G401.6 (cell line): ENCODE results near the gene ST3GAL5.

Experiments used
- FAIRE-seq: peaks from 2 replicates; lab custom pipeline; 2012; peaks lifted over from hg19 to GRCh38; lab: Jason Lieb, UNC

The ST3GAL5 gene

DNA sequence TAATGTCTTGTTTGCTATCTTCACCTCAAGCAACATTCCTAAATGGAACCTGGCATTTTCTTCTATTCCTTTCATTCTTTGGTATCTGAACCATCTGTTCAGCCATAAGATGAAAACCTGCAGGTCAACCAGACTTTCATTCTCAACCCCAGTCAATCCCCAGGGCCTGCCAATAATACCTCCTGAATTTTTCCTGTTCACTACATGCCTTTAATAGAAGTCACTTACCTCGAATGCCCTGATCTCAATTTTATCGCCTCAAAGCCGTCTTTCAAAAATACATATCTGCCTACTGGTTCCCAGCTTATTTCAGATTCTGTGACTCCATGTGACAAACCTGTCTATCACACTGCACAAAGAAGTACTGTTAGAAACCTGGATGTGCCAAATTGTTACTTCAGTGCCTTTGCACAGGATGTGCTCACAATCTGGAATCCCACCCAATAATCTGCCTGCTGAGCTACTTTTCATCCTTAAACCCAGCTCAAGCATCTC, 22.6 kb downstream of the ST3GAL5 start:
- FAIRE-seq, result no peak

GRCh38 chr2:85865539-85866164, 23.1 kb downstream of the ST3GAL5 start:
- no peak for FAIRE-seq

DNA sequence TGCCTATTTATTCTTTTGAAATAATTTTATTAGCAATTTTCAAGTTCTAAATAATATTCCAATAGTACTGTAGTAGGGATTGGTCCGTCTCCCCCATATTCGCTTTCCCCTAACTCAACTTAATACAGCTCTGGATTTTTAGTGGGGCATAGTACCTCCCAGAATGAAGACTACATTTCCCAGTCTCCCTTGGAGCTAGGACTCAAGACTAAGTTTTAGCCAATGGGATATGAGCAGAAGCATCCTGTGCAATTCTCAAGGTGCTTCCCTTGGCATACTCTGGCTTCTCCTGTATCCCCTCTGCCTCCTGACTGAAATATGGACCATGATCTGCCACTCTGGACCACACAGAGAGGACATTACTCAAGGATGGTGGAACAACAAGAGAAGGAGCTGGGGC, 24.1 kb downstream of the ST3GAL5 start:
- no peak for FAIRE-seq

DNA sequence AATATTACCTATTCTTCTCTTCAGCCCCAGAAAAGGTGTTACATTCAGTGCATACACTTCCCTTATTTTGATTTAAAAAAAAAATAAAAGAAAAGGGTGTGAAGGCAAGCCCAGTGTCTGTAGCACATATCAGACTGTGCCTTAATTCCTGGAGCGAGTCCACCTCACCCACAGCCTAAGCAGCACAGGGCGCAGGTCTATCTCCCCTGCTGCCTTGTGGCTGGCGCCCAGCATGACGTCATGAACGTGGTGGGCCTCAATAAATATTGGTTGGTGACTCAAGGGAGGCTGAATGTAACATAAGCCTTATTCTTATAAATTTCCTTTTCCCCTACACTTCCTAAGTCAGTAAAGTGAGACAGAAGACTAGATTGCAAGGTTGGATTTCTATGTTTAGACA, 26.4 kb downstream of the ST3GAL5 start:
- FAIRE-seq, result no peak

DNA sequence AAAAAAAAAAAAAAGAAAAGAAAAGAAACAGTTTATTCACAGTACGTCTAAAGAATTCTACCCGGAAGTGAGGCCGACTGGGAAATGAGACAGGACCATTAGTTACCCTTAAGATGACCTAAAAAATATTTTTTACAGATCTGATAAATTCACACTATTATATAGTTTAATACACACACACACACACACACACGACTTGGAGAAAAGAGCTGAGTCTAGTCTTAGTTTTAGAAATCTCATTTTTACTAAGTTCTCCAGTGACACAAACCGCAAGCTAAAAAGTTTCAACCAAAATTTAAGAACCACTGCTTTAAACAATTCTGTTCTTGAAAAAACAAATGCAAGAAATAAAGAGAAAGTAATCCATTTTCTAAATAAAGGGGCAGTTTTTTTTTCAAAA, 27.1 kb downstream of the ST3GAL5 start:
- no peak for FAIRE-seq

GRCh38 chr2:85861180-85861579, 27.6 kb downstream of the ST3GAL5 start:
- FAIRE-seq, result no peak

DNA sequence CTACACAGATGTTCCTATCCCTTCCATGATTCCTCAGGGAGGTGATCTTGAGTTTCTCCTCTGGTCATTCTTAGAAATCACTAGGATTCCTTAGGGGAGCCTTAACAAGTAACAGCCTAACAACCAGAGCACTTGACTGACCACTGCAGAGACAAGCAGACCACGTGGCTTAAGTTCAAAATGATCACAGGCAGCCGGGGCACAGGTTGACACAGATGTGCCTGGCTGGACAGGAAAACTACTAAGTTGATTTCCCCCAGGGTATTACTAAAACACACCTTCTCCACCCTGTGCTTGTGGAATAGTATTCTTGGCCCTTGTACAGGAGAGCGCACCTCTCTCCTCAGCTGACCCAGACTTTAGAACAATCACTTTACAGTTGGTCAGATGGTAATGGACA, 29.9 kb downstream of the ST3GAL5 start:
- no peak for FAIRE-seq

- FAIRE-seq, result no peak
These were observed 33.9 kb downstream of the ST3GAL5 start for GRCh38 chr2:85854897-85855296.

DNA sequence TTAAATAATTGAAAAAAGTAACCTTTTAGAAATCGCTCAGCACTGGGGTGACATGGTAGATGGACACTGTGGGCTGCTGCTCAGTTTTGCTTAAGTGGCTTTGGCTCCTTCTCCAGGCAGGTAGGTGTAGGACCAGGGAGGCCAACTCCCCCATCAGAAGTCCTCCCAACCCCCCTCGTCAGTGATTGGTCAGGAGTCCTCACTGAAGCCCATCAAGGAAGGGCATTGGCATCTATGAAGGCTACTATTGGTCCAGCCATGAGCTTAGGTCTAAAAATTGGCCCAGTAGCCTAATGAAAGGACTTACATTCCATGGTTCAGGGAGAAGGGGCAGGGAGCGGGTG, 34.7 kb downstream of the ST3GAL5 start:
- FAIRE-seq, result no peak

GRCh38 chr2:85853499-85854165, 35.2 kb downstream of the ST3GAL5 start:
- FAIRE-seq, result no peak

- no peak for FAIRE-seq
These were observed 35.8 kb downstream of the ST3GAL5 start for GRCh38 chr2:85852937-85853498.

- no peak for FAIRE-seq
These were observed 36.5 kb downstream of the ST3GAL5 start for GRCh38 chr2:85852152-85852840.

GRCh38 chr2:85851253-85852151, 37.3 kb downstream of the ST3GAL5 start:
- no peak for FAIRE-seq

GRCh38 chr2:85850451-85850850, 38.3 kb downstream of the ST3GAL5 start:
- no peak for FAIRE-seq

GRCh38 chr2:85847051-85847588, 41.7 kb downstream of the ST3GAL5 start:
- FAIRE-seq, result no peak

GRCh38 chr2:85846411-85846810, 42.4 kb downstream of the ST3GAL5 start:
- FAIRE-seq, result no peak

DNA sequence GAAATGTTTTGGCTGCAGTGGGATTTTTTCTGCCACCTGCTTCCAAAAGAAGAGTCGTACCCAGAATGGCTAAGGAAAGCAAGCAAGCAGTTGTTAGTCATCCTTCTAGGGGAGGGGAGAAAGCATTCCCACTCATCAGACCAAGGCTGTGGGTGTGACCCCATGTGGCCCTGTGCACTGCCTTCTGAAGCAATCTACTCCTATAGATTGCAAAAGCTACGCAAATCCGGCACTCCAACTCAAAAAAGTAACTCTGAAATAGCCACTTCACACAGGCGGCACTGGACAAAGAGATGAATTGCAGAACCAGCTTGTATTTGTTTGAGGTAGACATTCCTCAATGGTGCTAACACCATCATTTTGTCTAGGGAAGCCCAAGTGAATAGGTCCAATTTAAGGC, 44.3 kb downstream of the ST3GAL5 start:
- FAIRE-seq, result no peak

DNA sequence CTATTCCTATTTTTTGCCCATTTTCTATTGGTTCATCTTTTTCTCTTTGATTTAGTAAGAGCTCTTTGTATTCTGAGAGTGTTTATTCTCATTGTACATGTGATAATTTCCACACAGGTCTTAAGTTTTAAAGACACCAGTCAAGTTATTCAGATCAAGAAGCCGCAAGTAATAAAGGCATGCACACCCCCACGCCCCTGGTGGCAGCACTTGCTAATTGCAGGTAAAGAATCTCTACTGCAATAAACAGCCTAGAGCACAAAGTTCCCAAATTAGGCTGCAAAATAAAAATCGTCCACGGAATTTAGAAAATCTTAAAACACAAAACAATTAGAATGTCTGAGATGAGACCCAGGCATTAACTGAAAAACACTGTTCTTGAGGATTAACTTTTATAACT, 45.2 kb downstream of the ST3GAL5 start:
- peak; percentile 39 for FAIRE-seq

DNA sequence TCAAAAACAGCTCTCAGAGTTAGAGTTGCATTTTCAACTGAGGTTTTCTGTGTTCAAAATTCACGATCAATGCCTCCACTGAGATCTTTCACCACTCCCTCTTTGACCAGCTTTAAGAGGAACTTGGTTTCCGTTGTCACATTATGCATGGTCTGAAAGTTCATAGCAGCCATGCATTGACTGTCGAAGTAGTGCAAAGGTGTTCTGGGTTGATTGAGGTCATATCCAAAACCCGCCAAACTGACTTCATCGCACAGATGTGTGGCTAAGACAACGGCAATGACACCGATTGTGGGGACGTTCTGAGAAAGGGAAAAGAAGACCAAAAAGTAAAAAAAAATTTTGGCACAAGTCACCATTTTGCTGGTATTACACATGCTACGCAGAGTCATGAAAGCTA, 48.7 kb downstream of the ST3GAL5 start:
- no peak for FAIRE-seq

- no peak for FAIRE-seq
These were observed 49.3 kb downstream of the ST3GAL5 start for GRCh38 chr2:85839461-85839860.

- FAIRE-seq, result no peak
These were observed 50.1 kb downstream of the ST3GAL5 start for GRCh38 chr2:85838641-85839040.

DNA sequence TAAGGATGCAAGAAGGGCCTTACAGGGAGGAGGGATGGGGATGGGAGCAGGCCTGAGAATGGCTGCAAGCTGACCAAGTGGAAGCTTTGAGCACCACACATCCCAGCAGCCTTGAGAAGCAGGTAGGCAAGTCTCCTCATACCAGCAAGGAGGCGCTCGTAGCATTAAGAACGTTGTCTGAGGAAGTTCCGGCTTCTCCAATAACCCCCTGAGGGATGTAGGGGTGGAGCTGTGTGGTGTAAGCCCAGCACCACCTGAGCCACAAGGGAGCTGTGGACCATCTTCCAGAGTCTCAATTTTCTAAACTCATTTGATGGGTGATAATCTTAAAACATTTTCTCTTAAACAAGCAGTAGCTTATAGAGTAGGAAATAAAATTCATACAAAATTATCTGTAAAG, 50.6 kb downstream of the ST3GAL5 start:
- no peak for FAIRE-seq
